Esophagus squamous epithelium (tissue), 5 donors: Measurements from ENCODE around the gene PTPRN. TPM values are rescaled to one million over a fixed set of nuclear protein-coding genes. Genes with fewer than 3 reads are reported as not detected.

Source experiments
- DNase-seq: peaks from one replicate; lab custom pipeline; 2025; lab: John Stamatoyannopoulos, UW
- H3K27ac ChIP-seq, 4 donors: fragments of 200-600 bp; sonication (generic); one replicate each; pipeline ENCODE4 v1.5.1; 2016 to 2019; ENCODE audit warnings: mild to moderate bottlenecking in 1 of 4
- H3K27me3 ChIP-seq, 4 donors: fragments of 200-600 bp; sonication (generic); 1 replicate in 3 of 4; 2 replicates in 1 of 4; pipeline versions ENCODE4 v1.5.1 to v1.6.0; 2017 to 2021; ENCODE audit warnings: antibody characterized with exemption in 1 of 4
- H3K36me3 ChIP-seq, 3 donors: fragments of 200-600 bp; sonication (generic); one replicate each; pipeline ENCODE4 v1.5.1; 2016 to 2019
- H3K4me1 ChIP-seq, 3 donors: fragments of 200-600 bp; sonication (generic); one replicate each; pipeline ENCODE4 v1.5.1; 2017 to 2019
- H3K4me3 ChIP-seq, 4 donors: fragments of 200-600 bp; sonication (generic); 1 replicate in 3 of 4; 2 replicates in 1 of 4; pipeline ENCODE4 v1.5.1; 2016 to 2019; ENCODE audit warnings: mild to moderate bottlenecking in 2 of 4, moderate library complexity in 1 of 4
- H3K9me3 ChIP-seq, 3 donors: fragments of 200-600 bp; sonication (generic); one replicate each; pipeline ENCODE4 v1.5.1; 2016 to 2019
- CTCF ChIP-seq, 6 experiments: fragments of 450-650 bp in 4 of 6; fragments of 200-600 bp in 2 of 6; sonication (generic) in 2 of 6; IDR thresholded peaks; one replicate each; pipeline ENCODE4 v1.5.1; 2016 to 2019; ENCODE audit warnings: antibody characterized with exemption in 6 of 6, mild to moderate bottlenecking in 4 of 6, moderate library complexity in 4 of 6
- POLR2A ChIP-seq, 4 donors: fragments of 450-650 bp; IDR thresholded peaks; one replicate each; pipeline ENCODE4 v1.6.1; 2017; ENCODE audit warnings: antibody characterized with exemption in 4 of 4, mild to moderate bottlenecking in 4 of 4, moderate library complexity in 3 of 4
- WGBS, 2 donors: methylation state at CpG; one replicate each; pipeline ENCODE4 v1.1.5; 2018; 5-methylcytosine and 5-hydroxymethylcytosine counted together
- intact Hi-C: fragments of 100-400 bp; cut with DNase I; formaldehyde crosslinking; loops from one replicate; pipeline ENCODE4 v1.15.0; 2022
- total RNA-seq, 4 donors: library from RNA; depleted of rRNA; stranded (reverse); fragments of >200 nt; gene quantifications; one replicate each; pipeline ENCODE4 v1.1.0, GENCODE V29; 2016
- donor health status: DM: yes; HTN: yes; CAD: no.

PTPRN gene
- total RNA-seq, 4 donors from 2014 or later = not detected

- H3K9me3 ChIP-seq = no peaks in the 10 kb centered on the region
- 3 to 18% methylated on average over 8 to 12 of the region's 15 CpGs for WGBS, 2 donors
- H3K27ac ChIP-seq = no peak overlapping the region
- no peaks in the 10 kb centered on the region for H3K36me3 ChIP-seq
- TF ChIP-seq POLR2A (IDR thresholded peaks at IDR 0.05) = no peak
- peak; percentile 97 to 100 (median 99) for TF ChIP-seq CTCF (IDR thresholded peaks at IDR 0.05)
- H3K4me3 ChIP-seq = no peak overlapping the region
- H3K4me1 ChIP-seq = peaks cover 9 to 23% (median 11%) of the 10 kb centered on the region in 3 donors
- DNase-seq = no peak
- H3K27me3 ChIP-seq = peaks cover 0 to 51% (median 0%) of the 10 kb centered on the region in 4 donors
- intact Hi-C loops = loop anchor here (5.0 kb wide), 1 partner anchor 137 kb away; the partner anchor contains the start of gene NHEJ1
Measured at GRCh38 chr2:219298759-219299371, 10.3 kb downstream of the PTPRN start.

GRCh38 chr2:219297766-219298456 lies 11.3 kb downstream of the PTPRN start:
- Histone ChIP-seq H3K27ac (no peak overlapping the region), H3K9me3 (no peaks in the 10 kb centered on the region), H3K4me3 (no peak overlapping the region), H3K36me3 (no peaks in the 10 kb centered on the region), H3K27me3 (peaks cover 0 to 41% (median 0%) of the 10 kb centered on the region in 4 donors), H3K4me1 (peaks cover 9 to 25% (median 11%) of the 10 kb centered on the region in 3 donors)
- no peak for TF ChIP-seq POLR2A (IDR thresholded peaks at IDR 0.05)
- TF ChIP-seq CTCF (IDR thresholded peaks at IDR 0.05) = no peak
- no peak for DNase-seq
- WGBS, 2 donors = 68 to 75% methylated on average over 7 of the region's 14 CpGs
- intact Hi-C loops = loop anchor here (5.0 kb wide), 1 partner anchor 136 kb away; the partner anchor contains the start of gene NHEJ1

GRCh38 chr2:219296631-219297391 lies 12.4 kb downstream of the PTPRN start:
- peaks cover 0 to 30% (median 0%) of the 10 kb centered on the region in 4 donors for H3K27me3 ChIP-seq
- H3K4me3 ChIP-seq = no peak overlapping the region
- H3K36me3 ChIP-seq = no peaks in the 10 kb centered on the region
- peaks cover 9 to 25% (median 11%) of the 10 kb centered on the region in 3 donors for H3K4me1 ChIP-seq
- intact Hi-C loops = loop anchor here (5.0 kb wide), 1 partner anchor 135 kb away; the partner anchor contains the start of gene NHEJ1
- no peak overlapping the region for H3K27ac ChIP-seq
- no peak for DNase-seq
- TF ChIP-seq POLR2A (IDR thresholded peaks at IDR 0.05) (no peak), CTCF (IDR thresholded peaks at IDR 0.05) (no peak)
- H3K9me3 ChIP-seq = no peaks in the 10 kb centered on the region
- WGBS, 2 donors = 76 to 81% methylated on average over 10 to 13 of the region's 25 CpGs

- no peak for TF ChIP-seq POLR2A (IDR thresholded peaks at IDR 0.05)
- no peak for TF ChIP-seq CTCF (IDR thresholded peaks at IDR 0.05)
- H3K9me3 ChIP-seq = no peaks in the 10 kb centered on the region
- no peak for DNase-seq
Measured at GRCh38 chr2:219296142-219296541, 13.1 kb downstream of the PTPRN start.

More at GRCh38 chr2:219296142-219296541, 13.1 kb downstream of the PTPRN start:
- Histone ChIP-seq H3K27me3 (peaks cover 0 to 23% (median 0%) of the 10 kb centered on the region in 4 donors), H3K36me3 (no peaks in the 10 kb centered on the region), H3K4me3 (no peak overlapping the region), H3K27ac (no peak overlapping the region), H3K4me1 (peaks cover 9 to 25% (median 11%) of the 10 kb centered on the region in 3 donors)
- intact Hi-C loops = loop anchor here (5.0 kb wide), 1 partner anchor 134 kb away; the partner anchor contains the start of gene NHEJ1
- 83 to 86% methylated on average over 8 to 12 of the region's 14 CpGs for WGBS, 2 donors
